H9 (cell line): ENCODE measurements around the gene KANK2. TPM values are rescaled to one million over a fixed set of nuclear protein-coding genes. Genes with fewer than 3 reads are reported as not detected.

ENCODE experiments used
- DNase-seq: peaks from one replicate; pipeline ENCODE4 v3.0.0-alpha.2; 2017
- H2AFZ ChIP-seq: one replicate; pipeline ENCODE4 v1.6.1; 2013; ENCODE audit warnings: mild to moderate bottlenecking, low read length, control low read depth, moderate library complexity
- H2AK5ac ChIP-seq: 2 replicates; pipeline ENCODE4 v1.6.1; 2013; ENCODE audit warnings: low read length, control low read depth, mixed read lengths; ENCODE audit not compliant: insufficient read length
- H2BK120ac ChIP-seq: one replicate; pipeline ENCODE4 v1.6.1; 2013; ENCODE audit warnings: low read depth, mild to moderate bottlenecking, low read length, control low read depth, inconsistent platforms; ENCODE audit not compliant: poor library complexity, severe bottlenecking
- H2BK12ac ChIP-seq: 2 replicates; pipeline ENCODE4 v1.6.1; 2013; ENCODE audit warnings: low read length, control low read depth, mixed read lengths, low read depth; ENCODE audit not compliant: insufficient read length
- H2BK15ac ChIP-seq: 2 replicates; pipeline ENCODE4 v1.6.1; 2013; ENCODE audit warnings: low read depth, low read length, control low read depth
- H2BK20ac ChIP-seq: one replicate; pipeline ENCODE4 v1.6.1; 2013; ENCODE audit warnings: low read depth, mild to moderate bottlenecking, low read length, control low read depth, inconsistent platforms; ENCODE audit not compliant: poor library complexity, severe bottlenecking
- H2BK5ac ChIP-seq: 2 replicates; pipeline ENCODE4 v1.6.1; 2013; ENCODE audit warnings: low read length, control low read depth, mixed read lengths; ENCODE audit not compliant: insufficient read length
- H3K14ac ChIP-seq: 2 replicates; pipeline ENCODE4 v1.6.1; 2013; ENCODE audit warnings: low read length, control low read depth; ENCODE audit not compliant: insufficient read depth
- H3K18ac ChIP-seq: 2 replicates; pipeline ENCODE4 v1.6.1; 2013; ENCODE audit warnings: low read depth, mild to moderate bottlenecking, mixed read lengths, low read length, control low read depth; ENCODE audit not compliant: insufficient read length
- H3K23ac ChIP-seq: 2 replicates; pipeline ENCODE4 v1.6.1; 2013; ENCODE audit warnings: low read length, control low read depth, mixed read lengths, low read depth; ENCODE audit not compliant: insufficient read length
- H3K23me2 ChIP-seq: 2 replicates; pipeline ENCODE4 v1.6.1; 2013; ENCODE audit warnings: low read depth, mild to moderate bottlenecking, mixed read lengths, low read length, control low read depth; ENCODE audit not compliant: insufficient read length, poor library complexity, severe bottlenecking
- H3K27ac ChIP-seq: 2 replicates; pipeline ENCODE4 v1.5.1; 2013; ENCODE audit warnings: low read length, control low read depth, mixed read lengths, low read depth; ENCODE audit not compliant: insufficient read length
- H3K27me3 ChIP-seq: 2 replicates; pipeline ENCODE4 v1.6.1; 2013; ENCODE audit warnings: low read length, control low read depth, inconsistent platforms; ENCODE audit not compliant: insufficient read depth
- H3K4ac ChIP-seq: 2 replicates; pipeline ENCODE4 v1.6.1; 2013; ENCODE audit warnings: low read depth, mild to moderate bottlenecking, control low read depth, inconsistent platforms, low read length, moderate library complexity
- H3K4me1 ChIP-seq: 2 replicates; pipeline ENCODE4 v1.6.1; 2013; ENCODE audit warnings: low read length, control low read depth, inconsistent platforms; ENCODE audit not compliant: insufficient read depth
- H3K4me2 ChIP-seq: 2 replicates; pipeline ENCODE4 v1.6.1; 2013; ENCODE audit warnings: low read length, control low read depth, mixed read lengths; ENCODE audit not compliant: insufficient read length, insufficient read depth
- H3K56ac ChIP-seq: 2 replicates; pipeline ENCODE4 v1.6.1; 2013; ENCODE audit warnings: low read depth, mild to moderate bottlenecking, mixed read lengths, low read length, control low read depth; ENCODE audit not compliant: insufficient read length
- H3K79me1 ChIP-seq: 2 replicates; pipeline ENCODE4 v1.6.1; 2013; ENCODE audit warnings: low read depth, mild to moderate bottlenecking, moderate library complexity, low read length, control low read depth, inconsistent platforms; ENCODE audit not compliant: insufficient read depth, poor library complexity, severe bottlenecking
- H3K79me2 ChIP-seq: 2 replicates; pipeline ENCODE4 v1.6.1; 2013; ENCODE audit warnings: low read length, control low read depth, inconsistent platforms; ENCODE audit not compliant: insufficient read depth
- H3K9ac ChIP-seq: 2 replicates; pipeline ENCODE4 v1.6.1; 2013; ENCODE audit warnings: low read length, control low read depth, mixed read lengths; ENCODE audit not compliant: insufficient read length; ENCODE audit errors: extremely low read depth
- H3K9me3 ChIP-seq: one replicate; pipeline ENCODE4 v1.6.1; 2013; ENCODE audit warnings: low read depth, low read length, inconsistent platforms; ENCODE audit not compliant: control insufficient read depth
- H3T11ph ChIP-seq: one replicate; pipeline ENCODE4 v1.6.1; 2013; ENCODE audit warnings: mild to moderate bottlenecking, low read length, control low read depth, inconsistent platforms
- H4K20me1 ChIP-seq: one replicate; pipeline ENCODE4 v1.6.1; 2013; ENCODE audit not compliant: control insufficient read depth, insufficient read length, insufficient read depth
- H4K5ac ChIP-seq: 2 replicates; pipeline ENCODE4 v1.6.1; 2013; ENCODE audit warnings: low read depth, mild to moderate bottlenecking, mixed read lengths, low read length, control low read depth; ENCODE audit not compliant: insufficient read length
- H4K8ac ChIP-seq: replicated peaks from 2 replicates; pipeline ENCODE4 v1.6.1; 2013; ENCODE audit warnings: low read length, control low read depth, mixed read lengths, low read depth; ENCODE audit not compliant: insufficient read length
- H4K91ac ChIP-seq: 2 replicates; pipeline ENCODE4 v1.6.1; 2013; ENCODE audit warnings: low read depth, mild to moderate bottlenecking, moderate library complexity, mixed read lengths, low read length, control low read depth; ENCODE audit not compliant: insufficient read length
- H3K27ac Mint-ChIP-seq, 3 experiments: 2 replicates in 2 of 3; 3 replicates in 1 of 3; pipeline ENCODE4 v1.8.0; 2020 to 2021; ENCODE audit warnings: mixed read lengths in 3 of 3, mild to moderate bottlenecking in 1 of 3, moderate library complexity in 1 of 3
- H3K27me3 Mint-ChIP-seq: 2 replicates; pipeline ENCODE4 v1.8.0; 2021; ENCODE audit warnings: low read depth, mild to moderate bottlenecking, moderate library complexity, mixed read lengths
- H3K36me3 Mint-ChIP-seq, 3 experiments: 2 replicates in 2 of 3; 3 replicates in 1 of 3; pipeline ENCODE4 v1.8.0; 2020 to 2021; ENCODE audit warnings: low read depth in 3 of 3, mixed read lengths in 3 of 3; ENCODE audit not compliant: insufficient read depth in 1 of 3
- H3K4me1 Mint-ChIP-seq, 2 experiments: 2 replicates each; pipeline ENCODE4 v1.8.0; 2020; ENCODE audit warnings: mixed read lengths in 2 of 2
- H3K4me3 Mint-ChIP-seq, 2 experiments: 2 replicates in 1 of 2; 3 replicates in 1 of 2; pipeline ENCODE4 v1.8.0; 2020 to 2021; ENCODE audit warnings: mild to moderate bottlenecking in 2 of 2, mixed read lengths in 2 of 2, moderate library complexity in 1 of 2
- H3K9me3 Mint-ChIP-seq, 2 experiments: 2 replicates in 1 of 2; 3 replicates in 1 of 2; pipeline ENCODE4 v1.8.0; 2020; ENCODE audit warnings: mild to moderate bottlenecking in 2 of 2, mixed read lengths in 2 of 2, moderate library complexity in 1 of 2
- CTCF ChIP-seq: fragments of 200-600 bp; sonication (generic); conservative IDR thresholded peaks from 3 replicates; pipeline ENCODE4 v1.8.0; 2021; ENCODE audit warnings: antibody characterized with exemption, mild to moderate bottlenecking
- WGBS: extraction: QIAGEN DNeasy Blood & Tissue Kit; methylation state at CpG from one replicate; pipeline ENCODE4 v1.1.7; 2013; ENCODE audit warnings: missing lambda C conversion rate, low lambda C conversion rate, mixed read lengths; ENCODE audit not compliant: insufficient read length; ENCODE audit errors: extremely low coverage; 5-methylcytosine and 5-hydroxymethylcytosine counted together
- total RNA-seq: library from RNA; stranded (reverse); gene quantifications from 2 replicates; pipeline ENCODE4 v1.2.1, GENCODE V29; 2021

KANK2 gene
- total RNA-seq, 1 experiment from 2014 or later, result 42.0 TPM

GRCh38 chr19:11199517-11199916 lies 2.2 kb upstream of the KANK2 start:
- Histone ChIP-seq H3K27ac (no peak overlapping the region), H4K8ac (no peak overlapping the region), H3K4me2 (no peak overlapping the region), H2AK5ac (no peak overlapping the region), H3T11ph (no peak overlapping the region), H2BK120ac (no peak overlapping the region), H3K56ac (no peak overlapping the region), H3K14ac (no peak overlapping the region), H3K9ac (no peak overlapping the region), H3K4me1 (no peaks in the 10 kb centered on the region; the same call in 1 of the 2 replicates), H2BK5ac (no peak overlapping the region), H3K4ac (no peak overlapping the region), H3K79me2 (no peaks in the 10 kb centered on the region), H2BK12ac (no peak overlapping the region), H3K27me3 (no peaks in the 10 kb centered on the region), H3K18ac (no peak overlapping the region), H3K9me3 (no peaks in the 10 kb centered on the region), H2BK20ac (no peak overlapping the region), H3K23me2 (peaks cover 4% of the 10 kb centered on the region), H4K5ac (no peak overlapping the region), H4K91ac (no peak overlapping the region), H4K20me1 (no peaks in the 10 kb centered on the region), H3K23ac (no peak overlapping the region), H2AFZ (no peak overlapping the region), H2BK15ac (no peak overlapping the region), H3K79me1 (no peaks in the 10 kb centered on the region)
- H3K27me3 Mint-ChIP-seq, result peaks cover 2% of the 10 kb centered on the region; the same call in 1 of the 2 replicates
- TF ChIP-seq CTCF, result no peak
- no peaks in the 10 kb centered on the region for H3K9me3 Mint-ChIP-seq
- no CpG with 5 or more reads among the region's 5 CpGs for WGBS
- no peak for DNase-seq
- peaks cover 9 to 20% of the 10 kb centered on the region in 2 experiments for H3K4me1 Mint-ChIP-seq
- H3K36me3 Mint-ChIP-seq, result peaks cover 3 to 25% (median 12%) of the 10 kb centered on the region in 3 experiments; a peak in 5 of 7 replicates
- H3K27ac Mint-ChIP-seq, result peak overlapping the region in 1 of 3 experiments; percentile 43; a peak in 2 of 7 replicates
- H3K4me3 Mint-ChIP-seq, result no peak overlapping the region
